Skeletal muscle tissue (tissue), 2 donors: Measurements from ENCODE around the gene NME3. TPM values are rescaled to one million over a fixed set of nuclear protein-coding genes. Genes with fewer than 3 reads are reported as not detected.

ENCODE experiments used
- small RNA-seq: library from RNA; depleted of rRNA; stranded (forward); fragments of <200 nt; gene quantifications from one replicate; pipeline ENCODE3, GENCODE V24; 2014
- total RNA-seq: library from RNA; depleted of rRNA; stranded (reverse); fragments of >200 nt; gene quantifications from one replicate; pipeline ENCODE4 v1.2.3, GENCODE V29; 2014

Gene NME3
- total RNA-seq, 1 donor from 2014 or later: 20.4 TPM

Small RNA genes lying within 50 kb of the gene (small RNA-seq; reads per million reads assigned to genes)
- gene MIR3177: 0.14 reads per million

Other genes starting within 250 kb of the NME3 start
- 8.9 TPM for gene TMEM204, start 237.9 kb downstream of the NME3 start, total RNA-seq
- gene IFT140, start 159.5 kb downstream of the NME3 start, total RNA-seq: 17.2 TPM
- 5.2 TPM for gene CRAMP1, start 159.2 kb downstream of the NME3 start, total RNA-seq
- 22.4 TPM for gene JPT2, start 93.3 kb downstream of the NME3 start, total RNA-seq
- gene MAPK8IP3, start 65.3 kb downstream of the NME3 start, total RNA-seq: 28.7 TPM
- 5.2 TPM for gene EME2, start 1.3 kb upstream of the NME3 start, total RNA-seq
- 17.7 TPM for gene MRPS34, start 1.6 kb upstream of the NME3 start, total RNA-seq
- gene SPSB3, start 11.0 kb upstream of the NME3 start, total RNA-seq: 27.7 TPM
- gene NUBP2, start 11.4 kb upstream of the NME3 start, total RNA-seq: 40.7 TPM
- not detected for gene IGFALS, start 22.2 kb upstream of the NME3 start, total RNA-seq
- 42.3 TPM for gene HAGH, start 55.3 kb upstream of the NME3 start, total RNA-seq
- gene FAHD1, start 55.7 kb upstream of the NME3 start, total RNA-seq: 23.0 TPM
- under 0.01 TPM for gene MEIOB, start 100.6 kb upstream of the NME3 start, total RNA-seq
- not detected for gene HS3ST6, start 146.9 kb upstream of the NME3 start, total RNA-seq
- 13.6 TPM for gene MSRB1, start 171.7 kb upstream of the NME3 start, total RNA-seq
- 84.5 TPM for gene RPL3L, start 183.1 kb upstream of the NME3 start, total RNA-seq
- gene NDUFB10, start 188.0 kb upstream of the NME3 start, total RNA-seq: 130 TPM
- gene RPS2, start 193.3 kb upstream of the NME3 start, total RNA-seq: 3,178 TPM
- not detected for gene RNF151, start 195.3 kb upstream of the NME3 start, total RNA-seq
- 18.8 TPM for gene TBL3, start 200.5 kb upstream of the NME3 start, total RNA-seq
- 1.6 TPM for gene NOXO1, start 209.9 kb upstream of the NME3 start, total RNA-seq
- 4.7 TPM for gene GFER, start 212.7 kb upstream of the NME3 start, total RNA-seq
- 0.52 TPM for gene SYNGR3, start 218.4 kb upstream of the NME3 start, total RNA-seq
- gene ZNF598, start 238.3 kb upstream of the NME3 start, total RNA-seq: 4.7 TPM
- gene NPW, start 248.2 kb upstream of the NME3 start, total RNA-seq: not detected